CD4-positive, alpha-beta T cell treated with Interleukin-2 at 100 ng/mL for 4 hours (primary cell): ENCODE results near the gene TSSK6.

ENCODE experiments used
- DNase-seq: peaks from one replicate; pipeline ENCODE4 v3.0.0-alpha.2; 2020; ENCODE audit warnings: low spot score

Gene TSSK6

DNA sequence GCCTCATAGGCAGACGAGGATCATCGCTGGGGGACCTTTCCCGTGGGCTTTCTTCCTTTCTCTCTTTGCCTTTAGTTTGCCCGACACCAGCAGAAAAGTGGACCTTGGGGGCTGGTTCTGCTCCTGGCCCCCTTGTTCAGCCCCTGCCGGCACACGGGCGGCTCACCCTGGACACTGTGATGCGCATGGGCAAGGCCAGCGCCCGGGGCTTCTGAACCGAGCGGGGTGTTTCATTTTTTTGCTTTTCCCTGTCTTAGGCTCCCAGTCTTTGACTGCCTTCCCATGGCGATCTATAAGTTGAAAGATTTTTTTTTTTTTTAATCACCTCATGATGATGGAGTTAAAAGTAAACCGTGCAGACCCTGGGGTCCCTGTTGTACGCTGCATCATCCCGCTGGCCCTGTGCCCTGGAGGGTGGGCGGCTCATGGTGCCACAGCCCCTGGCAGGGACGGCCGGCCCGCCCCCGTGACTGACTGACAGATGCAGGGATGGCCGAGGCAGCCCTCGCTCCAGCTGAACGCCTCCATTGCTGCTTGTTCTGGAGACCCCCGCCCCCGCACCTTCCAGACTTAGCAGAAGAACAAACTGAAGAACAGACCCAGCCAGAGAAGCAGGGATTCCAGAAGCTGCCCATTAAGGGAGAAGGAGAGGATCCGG, 9.6 kb downstream of the TSSK6 start:
- DNase-seq = no peak

DNA sequence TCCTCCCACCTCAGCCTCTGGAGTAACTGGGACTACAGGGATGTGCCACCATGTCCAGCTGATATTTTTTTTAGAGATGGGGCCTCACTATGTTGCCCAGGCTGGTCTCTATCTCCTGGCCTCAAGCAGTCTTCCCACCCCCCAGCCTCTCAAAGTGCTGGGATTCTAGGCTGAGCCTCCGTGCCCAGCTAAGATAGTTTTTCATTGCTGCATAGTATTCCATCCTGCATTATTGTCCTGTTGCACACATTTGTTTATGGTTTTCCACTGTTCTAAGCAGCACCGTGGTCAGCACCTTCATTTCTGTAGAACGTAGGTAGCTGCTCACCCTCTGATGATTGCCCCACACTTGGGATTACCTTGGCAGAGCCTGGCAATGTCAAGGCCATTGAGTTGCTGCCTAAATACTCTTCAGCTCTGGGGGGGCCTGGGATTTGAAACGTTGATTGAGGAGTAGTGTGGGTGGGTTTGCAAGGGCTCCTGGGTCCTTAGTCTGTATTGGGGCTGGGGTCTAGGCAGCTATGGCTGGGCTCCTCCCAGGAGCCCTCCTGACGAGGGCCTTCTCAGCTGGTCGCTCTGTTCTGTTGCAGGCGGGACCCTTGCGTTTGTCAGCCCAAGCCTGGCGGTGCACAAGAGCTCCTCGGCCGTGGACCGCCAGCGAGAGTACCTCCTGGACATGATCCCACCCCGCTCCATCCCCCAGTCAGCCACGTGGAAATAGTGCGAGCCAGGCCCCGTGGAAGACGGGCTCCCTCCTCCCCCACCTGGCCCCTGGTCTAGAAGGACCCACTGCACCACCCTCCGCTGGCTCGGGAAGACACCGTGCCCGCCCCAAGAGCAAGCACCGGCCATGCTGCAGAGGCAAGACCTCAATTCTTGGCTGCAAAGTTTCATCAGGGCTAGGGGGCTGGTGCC, 10.3 kb downstream of the TSSK6 start:
- DNase-seq = no peak

DNA sequence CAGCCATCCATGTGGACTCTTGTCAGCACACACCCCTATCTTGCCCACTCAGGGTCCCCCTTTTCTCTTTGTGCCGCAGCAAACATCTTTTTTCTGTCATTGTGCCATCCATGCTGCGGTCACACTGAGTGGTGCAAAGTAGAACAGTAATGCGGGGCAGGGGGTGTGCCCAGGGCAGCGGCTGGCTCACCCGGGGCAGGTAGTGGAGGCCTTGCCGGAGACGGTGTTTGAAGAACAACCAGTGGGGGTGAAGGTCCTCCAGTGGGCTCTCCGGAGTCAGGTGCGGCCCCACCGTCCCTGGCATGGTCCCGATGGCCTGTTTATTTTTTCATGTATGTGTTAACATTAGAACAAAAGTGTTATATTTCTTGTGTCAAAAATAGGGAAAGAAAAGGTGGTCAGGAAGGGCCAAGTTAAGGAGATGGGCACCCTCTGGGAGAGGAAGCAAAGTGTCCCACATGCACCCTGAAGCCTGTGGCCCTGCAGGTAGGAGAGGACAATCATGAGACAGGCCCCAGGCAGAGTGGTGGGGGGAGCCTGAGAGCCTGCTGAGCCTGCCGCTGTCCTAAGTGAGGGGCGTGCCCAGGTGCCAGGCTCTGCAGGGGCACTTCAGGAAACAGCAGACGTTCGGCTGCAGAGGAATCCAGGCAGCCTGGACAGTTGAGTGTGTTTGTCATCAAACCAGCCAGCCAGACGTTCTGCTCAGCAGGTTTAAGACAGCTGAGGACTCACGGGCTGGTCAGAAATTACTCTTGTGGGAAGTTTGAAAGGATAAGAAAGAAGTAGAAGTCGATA, 12.3 kb downstream of the TSSK6 start:
- DNase-seq = no peak

DNA sequence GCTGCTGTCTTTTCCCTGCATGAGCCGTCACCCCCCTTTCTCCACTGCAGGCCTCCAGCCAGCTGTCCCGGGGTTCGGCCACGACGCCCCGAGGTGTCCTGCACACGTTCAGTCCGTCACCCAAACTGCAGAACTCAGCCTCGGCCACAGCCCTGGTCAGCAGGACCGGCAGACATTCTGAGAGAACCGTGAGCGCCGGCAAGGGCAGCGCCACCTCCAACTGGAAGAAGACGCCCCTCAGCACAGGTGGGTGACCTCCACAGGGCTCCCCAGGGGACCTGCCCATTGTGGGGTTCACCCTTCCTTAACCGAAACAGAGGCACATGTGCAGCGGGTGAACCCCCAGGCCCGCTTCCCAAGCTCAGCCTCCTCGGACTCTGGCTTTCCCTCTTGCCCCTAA, 13.1 kb downstream of the TSSK6 start:
- DNase-seq = no peak

DNA sequence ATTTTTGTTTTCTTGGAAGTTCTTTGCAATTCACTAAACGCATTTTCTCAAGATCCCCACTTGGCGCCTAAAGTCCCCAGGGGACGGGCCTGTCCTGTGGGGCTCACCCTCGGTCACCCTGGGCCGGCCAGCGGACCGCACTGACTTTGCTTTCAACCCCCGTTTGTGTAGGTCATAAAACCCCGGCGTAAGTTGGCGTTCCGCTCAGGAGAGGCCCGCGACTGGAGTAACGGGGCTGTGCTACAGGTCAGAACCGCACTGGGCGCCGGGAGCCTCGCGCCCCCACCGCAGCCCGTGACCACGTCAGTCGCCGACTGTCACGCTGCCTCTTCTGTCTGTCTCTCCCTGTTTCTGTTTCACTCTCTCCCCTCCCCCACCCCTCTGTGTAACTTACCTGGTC, 13.6 kb downstream of the TSSK6 start:
- DNase-seq = no peak

DNA sequence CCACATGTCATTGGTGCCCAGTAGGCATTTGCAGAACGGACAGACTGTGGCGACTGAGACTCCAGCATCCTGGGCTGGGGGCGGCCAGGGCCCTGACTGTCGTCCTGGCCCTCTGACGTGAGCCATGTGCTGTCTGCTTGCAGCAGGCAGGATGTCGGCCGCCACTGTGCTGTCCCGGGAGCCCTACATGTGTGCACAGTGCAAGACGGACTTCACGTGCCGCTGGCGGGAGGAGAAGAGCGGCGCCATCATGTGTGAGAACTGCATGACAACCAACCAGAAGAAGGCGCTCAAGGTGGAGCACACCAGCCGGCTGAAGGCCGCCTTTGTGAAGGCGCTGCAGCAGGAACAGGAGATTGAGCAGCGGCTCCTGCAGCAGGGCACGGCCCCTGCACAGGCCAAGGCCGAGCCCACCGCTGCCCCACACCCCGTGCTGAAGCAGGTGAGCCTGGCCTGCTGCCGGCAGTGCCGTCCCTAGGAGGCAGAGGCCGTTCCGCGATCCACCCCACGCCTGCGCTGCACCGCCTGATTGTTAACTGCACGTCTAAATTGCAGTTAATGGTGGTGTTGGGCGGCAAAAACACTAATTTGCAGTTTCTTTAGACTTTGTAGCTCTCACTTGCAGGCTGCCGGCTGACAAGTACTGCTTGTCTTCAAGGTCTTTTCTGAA, 14.2 kb downstream of the TSSK6 start:
- DNase-seq = no peak

DNA sequence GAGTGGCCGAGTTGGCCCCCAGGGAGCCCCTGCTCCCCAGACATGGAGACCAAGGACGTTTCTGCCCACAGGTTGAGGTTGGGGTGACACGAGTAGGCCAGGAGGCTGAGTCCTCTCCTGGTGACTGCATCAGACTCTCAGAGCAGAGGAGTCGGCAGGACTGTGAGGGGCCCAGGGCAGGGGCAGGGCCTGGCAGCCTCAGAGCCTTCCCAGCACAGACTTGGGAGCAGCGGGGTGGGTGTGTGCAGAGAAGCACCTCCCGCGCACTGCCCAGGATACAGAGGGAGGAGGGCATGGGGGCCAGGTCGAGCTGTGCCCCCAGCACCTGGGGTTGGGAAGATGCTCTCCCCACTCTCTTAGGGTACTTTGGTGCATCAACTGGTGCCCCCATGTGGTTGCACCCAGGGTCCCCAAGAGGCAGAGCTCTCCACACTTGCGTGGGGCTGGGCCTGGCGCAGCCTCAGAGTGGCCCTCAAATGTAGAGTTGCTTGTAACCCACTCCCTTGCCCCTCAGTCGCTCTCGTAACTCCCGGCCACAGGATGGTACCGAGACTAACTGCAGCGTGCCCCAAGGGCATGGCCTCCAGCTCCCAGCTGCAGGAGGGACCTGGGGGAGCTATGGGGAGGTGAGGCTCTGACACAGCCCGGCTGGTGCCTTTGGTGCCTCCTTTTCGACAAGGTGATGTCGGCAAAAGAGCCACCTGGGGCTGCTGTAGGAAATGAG, 15.9 kb downstream of the TSSK6 start:
- no peak for DNase-seq

DNA sequence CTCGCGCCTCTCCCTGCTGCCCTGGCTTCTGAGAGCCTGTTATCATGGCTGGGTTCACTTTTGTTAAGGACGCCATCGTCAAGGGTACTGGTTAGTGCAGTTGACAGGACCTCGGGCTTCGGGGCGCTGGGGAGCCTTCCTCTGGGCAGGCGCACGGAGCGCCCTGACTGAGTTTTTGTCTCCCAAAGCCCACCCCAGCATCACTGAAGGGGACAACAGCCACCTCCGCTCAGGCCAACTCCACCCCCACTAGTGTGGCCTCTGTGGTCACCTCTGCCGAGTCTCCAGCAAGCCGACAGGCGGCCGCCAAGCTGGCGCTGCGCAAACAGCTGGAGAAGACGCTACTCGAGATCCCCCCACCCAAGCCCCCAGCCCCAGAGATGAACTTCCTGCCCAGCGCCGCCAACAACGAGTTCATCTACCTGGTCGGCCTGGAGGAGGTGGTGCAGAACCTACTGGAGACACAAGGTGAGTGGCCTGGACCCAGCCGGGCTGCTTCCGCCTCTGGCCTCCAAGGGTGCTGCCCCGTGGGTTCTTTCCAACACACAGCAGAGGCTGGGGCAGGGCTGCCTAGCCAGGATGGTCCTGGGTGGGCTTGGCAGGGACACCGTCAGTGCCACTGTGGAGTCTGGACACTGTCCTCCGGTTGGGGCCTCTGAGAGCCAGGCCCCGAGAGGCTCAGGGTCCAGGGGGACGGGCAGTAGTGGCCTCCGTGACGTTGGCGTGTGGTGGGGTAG, 16.9 kb downstream of the TSSK6 start:
- no peak for DNase-seq

DNA sequence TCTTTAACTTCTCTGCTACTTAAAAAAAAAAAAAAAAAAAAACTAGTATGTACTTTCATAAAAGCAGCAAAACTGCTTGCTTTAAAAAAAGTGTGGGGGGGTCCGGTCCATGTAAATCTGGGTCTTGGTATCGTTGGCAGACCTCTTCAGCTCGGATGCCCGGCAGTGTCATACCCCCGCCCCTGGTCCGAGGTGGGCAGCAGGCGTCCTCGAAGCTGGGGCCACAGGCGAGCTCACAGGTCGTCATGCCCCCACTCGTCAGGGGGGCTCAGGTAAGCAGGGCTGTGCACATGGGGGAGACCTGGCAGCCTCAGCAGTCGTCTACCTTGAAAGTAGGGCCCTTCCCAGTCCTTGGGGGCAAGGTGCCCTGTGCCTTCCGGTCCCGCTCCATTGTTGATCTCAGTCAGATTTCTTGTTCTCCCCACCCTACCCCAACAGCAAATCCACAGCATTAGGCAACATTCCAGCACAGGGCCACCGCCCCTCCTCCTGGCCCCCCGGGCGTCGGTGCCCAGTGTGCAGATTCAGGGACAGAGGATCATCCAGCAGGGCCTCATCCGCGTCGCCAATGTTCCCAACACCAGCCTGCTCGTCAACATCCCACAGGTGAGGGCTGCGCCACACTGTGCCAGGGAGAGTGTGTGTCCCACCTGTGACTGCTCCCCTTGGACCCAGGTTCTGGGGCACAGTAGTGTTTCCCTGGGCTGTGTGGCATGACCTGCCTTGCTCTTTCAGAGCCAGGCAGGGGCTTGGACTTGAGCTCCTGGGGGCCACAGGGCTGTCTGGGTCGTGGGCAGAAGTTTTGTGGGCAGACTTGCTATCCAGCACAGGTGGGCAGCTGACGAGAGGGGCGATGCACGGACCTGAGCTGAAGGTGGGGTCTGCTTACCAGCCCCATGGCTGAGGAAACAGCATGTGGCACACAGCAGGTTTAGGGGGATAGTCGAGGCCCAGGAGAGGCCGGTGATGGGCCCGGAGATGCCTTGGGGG, 19.4 kb downstream of the TSSK6 start:
- DNase-seq = no peak

DNA sequence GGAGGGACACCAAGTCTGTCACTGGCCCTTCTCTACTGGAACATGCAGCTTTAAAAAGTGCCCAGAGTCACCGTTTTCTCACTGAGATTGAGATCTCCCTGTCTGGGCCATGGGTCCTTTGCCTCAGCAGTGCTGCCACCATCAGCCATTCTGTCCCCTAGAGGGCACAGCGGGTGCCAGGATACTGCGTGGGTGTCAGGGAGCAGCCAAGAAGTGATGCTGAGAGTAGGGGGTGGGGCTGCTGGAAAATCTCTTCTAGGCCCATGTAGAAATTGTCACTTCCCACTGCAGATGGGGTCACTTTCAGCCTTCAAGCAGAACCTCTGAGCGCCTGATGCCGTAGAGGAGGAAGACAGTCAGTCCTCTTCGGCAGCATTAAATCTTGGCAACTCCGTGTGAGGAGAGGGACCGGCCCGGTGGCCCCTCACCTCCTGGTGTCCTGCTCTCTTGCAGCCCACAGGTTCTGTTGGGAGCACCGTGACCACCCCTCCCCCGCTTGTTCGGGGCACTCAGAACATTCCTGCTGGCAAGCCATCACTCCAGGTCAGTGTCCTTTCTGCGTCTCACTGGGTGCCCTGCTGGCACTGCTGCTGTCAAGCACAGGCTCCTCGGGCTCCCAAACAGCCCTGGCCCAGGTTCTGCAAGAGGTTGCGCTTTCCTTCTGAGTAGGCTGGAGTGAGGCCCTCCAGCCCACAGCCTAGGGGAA, 21.4 kb downstream of the TSSK6 start:
- DNase-seq = no peak

DNA sequence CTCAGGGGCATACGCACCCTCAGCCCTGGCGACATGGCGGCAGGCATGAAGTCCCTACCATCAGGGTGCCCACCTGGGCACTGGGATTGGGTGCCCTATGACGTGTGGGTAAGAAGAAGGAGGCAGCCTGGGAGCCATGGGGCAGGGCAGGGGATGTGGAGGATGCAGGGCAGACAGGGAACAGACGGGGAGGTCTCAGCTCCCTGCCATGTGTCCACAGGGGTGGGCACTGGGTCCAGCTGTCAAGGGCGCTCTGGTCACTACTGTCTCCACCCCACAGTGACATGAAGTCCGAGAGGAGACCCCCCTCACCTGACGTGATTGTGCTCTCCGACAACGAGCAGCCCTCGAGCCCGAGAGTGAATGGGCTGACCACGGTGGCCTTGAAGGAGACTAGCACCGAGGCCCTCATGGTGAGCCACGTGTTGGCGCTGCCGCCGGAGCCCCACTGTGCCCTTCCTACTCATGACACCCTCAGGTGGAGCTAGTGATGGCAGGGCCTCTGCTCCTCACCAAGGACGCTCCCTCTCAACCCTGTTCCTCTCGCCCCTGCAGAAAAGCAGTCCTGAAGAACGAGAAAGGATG, 23.2 kb downstream of the TSSK6 start:
- DNase-seq = no peak

DNA sequence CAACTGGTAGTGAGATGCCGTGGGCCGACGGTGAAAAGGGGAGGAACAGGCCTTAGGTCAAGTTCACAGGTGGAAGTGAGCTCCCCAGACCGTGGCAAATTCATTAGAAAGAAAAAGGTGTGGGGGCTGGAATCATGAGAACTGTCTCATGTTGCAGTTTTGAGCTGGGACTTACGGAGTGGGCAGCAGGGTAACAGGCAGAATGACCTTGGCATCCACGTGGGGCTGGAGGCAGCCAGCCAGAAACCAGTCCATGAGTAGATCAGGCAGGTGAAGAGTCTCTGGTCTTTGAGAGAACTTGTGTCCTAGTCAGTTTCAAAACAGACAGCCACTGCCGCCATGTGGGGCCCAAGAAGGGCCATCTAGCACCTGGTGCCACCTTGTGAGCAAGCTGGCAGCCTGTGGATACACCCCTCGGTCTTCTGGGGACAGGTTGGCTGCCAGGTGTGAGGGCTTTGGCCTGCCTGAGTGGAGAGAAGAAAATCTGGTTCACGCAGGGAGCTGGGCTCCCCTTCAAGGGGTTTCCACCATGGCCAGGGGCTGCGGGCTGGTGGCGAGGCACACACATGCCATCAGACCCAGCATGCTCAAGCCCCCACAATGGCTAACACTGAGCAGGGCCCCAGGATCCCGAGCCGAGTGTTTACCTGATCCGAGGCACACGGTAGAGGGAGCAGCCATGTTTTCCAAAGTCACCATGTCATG, 23.9 kb downstream of the TSSK6 start:
- DNase-seq = no peak

DNA sequence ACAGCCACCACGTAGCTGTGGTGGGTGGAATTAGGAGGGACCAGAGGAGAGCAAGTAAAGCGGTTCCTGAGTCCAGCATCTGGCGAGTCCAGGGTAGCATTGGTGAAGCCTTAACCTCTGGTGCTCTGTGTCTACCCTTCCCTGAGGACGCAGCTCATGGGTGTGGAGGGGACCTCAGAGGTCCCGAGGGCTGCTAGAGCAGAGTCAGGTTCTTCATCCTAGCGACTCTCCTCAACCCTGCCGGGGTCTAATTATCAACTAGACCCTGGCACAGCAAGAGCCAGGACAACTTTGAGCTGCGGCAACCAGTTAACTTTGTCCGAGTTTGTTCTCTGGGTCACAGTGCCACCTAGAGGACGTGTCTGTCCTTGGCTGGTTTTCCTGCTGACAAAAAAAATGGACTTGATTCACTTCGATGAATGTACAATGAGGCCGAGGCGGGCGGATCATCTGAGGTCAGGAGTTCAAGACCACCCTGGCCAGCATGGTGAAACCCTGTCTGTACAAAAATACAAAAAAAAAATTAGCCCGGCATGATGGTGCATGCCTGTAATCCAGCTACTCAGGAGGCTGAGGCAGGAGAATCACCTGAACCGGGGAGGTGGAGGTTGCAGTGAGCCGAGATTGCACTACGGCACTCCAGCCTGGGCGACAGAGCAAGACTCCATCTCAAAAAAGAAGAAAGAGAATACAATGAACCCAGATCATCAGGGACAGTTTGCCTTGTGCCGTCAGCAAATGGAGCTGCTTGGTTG, 25.0 kb downstream of the TSSK6 start:
- DNase-seq = peak; percentile 86

DNA sequence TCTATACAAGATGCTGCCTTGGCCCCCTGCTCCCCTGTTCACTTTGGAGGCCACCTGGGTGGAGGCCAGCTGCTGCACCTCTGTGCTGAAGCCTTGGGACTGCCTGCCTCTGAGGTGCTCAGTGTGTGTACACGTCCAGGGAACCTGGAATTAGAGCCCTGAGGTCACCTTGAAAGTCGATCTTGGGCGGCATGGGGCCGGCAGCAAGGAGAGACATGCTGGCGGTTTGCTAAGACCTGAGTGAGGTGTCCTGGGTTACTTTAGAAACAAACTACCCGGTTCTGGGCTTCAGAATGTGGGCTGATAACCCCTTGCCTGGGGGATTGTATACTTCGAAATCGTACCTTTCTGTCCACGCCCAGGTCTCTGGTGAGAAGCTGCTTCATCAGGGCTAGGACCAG, 25.5 kb downstream of the TSSK6 start:
- no peak for DNase-seq

DNA sequence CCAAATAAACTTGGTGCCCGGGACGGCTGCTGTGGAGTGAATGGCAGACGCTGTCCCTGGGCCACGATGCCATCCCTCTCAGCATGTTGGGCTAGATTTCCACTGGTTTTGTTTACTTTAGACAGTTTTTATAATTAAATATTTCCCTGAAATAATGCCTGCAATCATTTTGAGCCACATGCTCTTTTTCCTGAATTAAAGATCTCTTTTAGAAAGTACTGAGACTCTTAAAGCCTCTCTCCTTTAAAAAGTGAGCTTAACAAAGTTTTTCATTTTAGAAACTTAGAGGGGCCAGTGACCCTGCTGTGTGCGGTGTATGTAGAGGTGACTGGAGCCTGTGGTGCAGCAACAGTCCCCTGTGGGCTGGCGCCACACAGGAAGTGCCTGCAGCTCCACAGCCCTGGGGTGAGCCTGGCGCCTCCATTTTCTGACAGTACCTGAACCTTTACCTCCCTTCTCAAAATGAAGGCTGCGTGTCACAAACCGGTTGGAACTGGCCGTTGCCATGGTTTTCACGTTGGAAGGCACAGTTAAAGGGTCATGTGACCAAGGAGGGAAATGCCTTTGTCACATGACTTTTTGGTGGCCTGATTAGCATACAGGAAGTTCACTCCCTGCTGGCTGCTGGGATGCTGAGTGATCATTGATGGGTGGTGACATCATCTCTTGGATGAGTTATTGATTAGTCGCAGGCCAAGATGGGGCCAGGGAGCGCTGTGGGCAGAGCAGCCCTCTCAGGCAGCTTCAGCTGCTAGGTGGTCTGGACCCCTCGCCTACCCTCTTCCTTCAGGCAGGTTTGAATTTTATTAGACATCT, 26.3 kb downstream of the TSSK6 start:
- DNase-seq = peak; percentile 96
